Mammary epithelial cell (primary cell): Measurements from ENCODE around the gene PLEKHA6.

Experiments used
- EZH2 ChIP-seq: IDR thresholded peaks from 2 replicates; pipeline ENCODE4 v1.6.1; 2012; ENCODE audit warnings: low read length, inconsistent platforms, borderline replicate concordance
- TF ChIP-seq, protein P1 (sequence below), 2 donors: IDR thresholded peaks in 1 of 2; conservative IDR thresholded peaks in 1 of 2; 2 replicates each; pipeline ENCODE4 v1.5.1; 2011 to 2012; ENCODE audit warnings: inconsistent platforms in 2 of 2, low read length in 2 of 2, mild to moderate bottlenecking in 2 of 2, control low read depth in 1 of 2, low read depth in 1 of 2; ENCODE audit not compliant: insufficient read depth in 1 of 2; ENCODE audit errors: extremely low read depth in 1 of 2

DNA sequence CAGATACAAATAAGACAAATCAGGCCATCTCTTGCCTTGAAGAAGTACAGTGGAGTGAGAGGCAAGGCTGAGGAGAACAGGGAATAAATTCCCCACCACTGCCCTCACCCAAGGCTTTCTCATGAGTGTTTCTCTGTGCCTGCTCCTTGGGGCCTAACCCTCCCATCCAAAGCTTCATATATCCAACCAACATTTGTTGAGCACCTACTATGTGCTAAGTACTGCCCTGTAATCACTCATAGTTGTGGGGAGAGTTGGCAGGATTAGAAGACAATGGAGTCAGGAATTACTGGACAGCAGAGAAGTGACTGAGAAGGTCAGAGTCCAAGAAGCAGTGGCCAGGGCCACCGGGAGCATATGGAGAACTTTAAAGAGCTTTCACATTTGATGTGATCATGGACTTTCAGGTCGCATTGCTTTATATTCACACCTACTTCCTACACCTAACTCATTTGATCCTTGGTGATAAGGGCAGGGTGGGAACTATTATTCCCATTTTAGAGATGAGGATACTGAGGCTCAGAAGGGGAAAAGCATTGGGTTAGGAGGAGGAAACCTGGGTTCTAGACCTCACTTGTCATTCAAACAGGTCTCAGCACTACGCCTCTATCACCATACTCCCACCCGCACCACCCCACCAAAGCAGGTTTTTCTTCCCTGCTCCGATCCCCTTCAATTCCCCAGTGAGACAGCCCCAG, 6.4 kb downstream of the PLEKHA6 start:
- no peak for TF ChIP-seq EZH2
- TF ChIP-seq, protein P1, sequence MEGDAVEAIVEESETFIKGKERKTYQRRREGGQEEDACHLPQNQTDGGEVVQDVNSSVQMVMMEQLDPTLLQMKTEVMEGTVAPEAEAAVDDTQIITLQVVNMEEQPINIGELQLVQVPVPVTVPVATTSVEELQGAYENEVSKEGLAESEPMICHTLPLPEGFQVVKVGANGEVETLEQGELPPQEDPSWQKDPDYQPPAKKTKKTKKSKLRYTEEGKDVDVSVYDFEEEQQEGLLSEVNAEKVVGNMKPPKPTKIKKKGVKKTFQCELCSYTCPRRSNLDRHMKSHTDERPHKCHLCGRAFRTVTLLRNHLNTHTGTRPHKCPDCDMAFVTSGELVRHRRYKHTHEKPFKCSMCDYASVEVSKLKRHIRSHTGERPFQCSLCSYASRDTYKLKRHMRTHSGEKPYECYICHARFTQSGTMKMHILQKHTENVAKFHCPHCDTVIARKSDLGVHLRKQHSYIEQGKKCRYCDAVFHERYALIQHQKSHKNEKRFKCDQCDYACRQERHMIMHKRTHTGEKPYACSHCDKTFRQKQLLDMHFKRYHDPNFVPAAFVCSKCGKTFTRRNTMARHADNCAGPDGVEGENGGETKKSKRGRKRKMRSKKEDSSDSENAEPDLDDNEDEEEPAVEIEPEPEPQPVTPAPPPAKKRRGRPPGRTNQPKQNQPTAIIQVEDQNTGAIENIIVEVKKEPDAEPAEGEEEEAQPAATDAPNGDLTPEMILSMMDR (conservative IDR thresholded peaks at IDR 0.05 in 1 of 2, IDR thresholded peaks at IDR 0.05 in 1 of 2; ENCODE audit: extremely low read depth in 1 of 2, insufficient read depth in 1 of 2, low read depth in 1 of 2, low read length in 2 of 2): no peak
